Endothelial cell of umbilical vein (primary cell): Measurements from ENCODE around the gene DTD1. TPM values are rescaled to one million over a fixed set of nuclear protein-coding genes. Genes with fewer than 3 reads are reported as not detected.

Experiments
- BruUV-seq: library from RNA; stranded (reverse); fragments of 400-500 nt; replicated peaks from 2 replicates; lab custom pipeline; 2021; lab: Mats Ljungman, UMichigan
- CTCF ChIA-PET: fragments of 300-600, 350-600 bp; sonication (Branson Sonifier 250); formaldehyde crosslinking; loops from one replicate; lab custom pipeline; 2021; ENCODE audit warnings: antibody characterized with exemption, inconsistent platforms; lab: Charles Lee
- POLR2A ChIA-PET: fragments of 300-600, 350-600 bp; sonication (Branson Sonifier 250); formaldehyde crosslinking; loops from one replicate; lab custom pipeline; 2021; ENCODE audit warnings: antibody characterized with exemption, inconsistent platforms; lab: Charles Lee
- DNase-seq: peaks from one replicate; pipeline ENCODE4 v3.0.0-alpha.2; 2011; ENCODE audit warnings: low read depth, low spot score
- FAIRE-seq: peaks from 2 replicates; lab custom pipeline; 2011; peaks lifted over from hg19 to GRCh38; lab: Jason Lieb, UNC
- H2AFZ ChIP-seq: 2 replicates; pipeline ENCODE4 v1.6.0; 2012; ENCODE audit warnings: low read depth, low read length, control low read depth, inconsistent platforms
- H3K27ac ChIP-seq: 2 replicates; pipeline ENCODE4 v1.5.1; 2011; ENCODE audit warnings: low read depth, mild to moderate bottlenecking, control low read depth, low read length, moderate library complexity; ENCODE audit not compliant: insufficient read depth
- H3K27me3 ChIP-seq, 2 experiments: 2 replicates each; pipeline versions ENCODE4 v1.6.0 to v1.6.1; 2011; ENCODE audit warnings: low read length in 2 of 2, mixed read lengths in 1 of 2; ENCODE audit not compliant: control insufficient read depth in 2 of 2, insufficient read depth in 2 of 2
- H3K36me3 ChIP-seq, 2 experiments: 2 replicates in 1 of 2; 3 replicates in 1 of 2; pipeline ENCODE4 v1.5.1; 2011; ENCODE audit warnings: low read length in 2 of 2, mild to moderate bottlenecking in 1 of 2, moderate library complexity in 1 of 2; ENCODE audit not compliant: control insufficient read depth in 2 of 2, insufficient read depth in 2 of 2; ENCODE audit errors: extremely low read depth in 1 of 2
- H3K4me1 ChIP-seq: 3 replicates; pipeline ENCODE4 v1.5.1; 2011; ENCODE audit warnings: mild to moderate bottlenecking, low read length; ENCODE audit not compliant: control insufficient read depth, insufficient read depth; ENCODE audit errors: extremely low read depth
- H3K4me2 ChIP-seq: 2 replicates; pipeline ENCODE4 v1.6.1; 2011; ENCODE audit warnings: low read length, control low read depth, mixed read lengths; ENCODE audit not compliant: insufficient read depth
- H3K4me3 ChIP-seq, 3 experiments: fragments of 200-600 bp in 1 of 3; sonication (generic), shearing (Covaris generic) in 1 of 3; replicated peaks in 1 of 3; 2 replicates each; pipeline ENCODE4 v1.5.1; 2011 to 2016; ENCODE audit warnings: control low read depth in 3 of 3, low read length in 3 of 3, mild to moderate bottlenecking in 2 of 3, inconsistent platforms in 1 of 3, low read depth in 1 of 3, moderate library complexity in 1 of 3; ENCODE audit not compliant: insufficient read depth in 1 of 3
- H3K79me2 ChIP-seq: 2 replicates; pipeline ENCODE4 v1.6.0; 2012; ENCODE audit warnings: low read length, inconsistent platforms; ENCODE audit not compliant: control insufficient read depth, insufficient read depth
- H3K9ac ChIP-seq: replicated peaks from 2 replicates; pipeline ENCODE3; 2011; ENCODE audit warnings: low read length, control low read depth; ENCODE audit not compliant: insufficient read depth; ENCODE audit errors: extremely low read depth
- H3K9me1 ChIP-seq: replicated peaks from 3 replicates; pipeline ENCODE4 v1.6.0; 2011; ENCODE audit warnings: mild to moderate bottlenecking, low read length; ENCODE audit not compliant: control insufficient read depth, insufficient read depth; ENCODE audit errors: extremely low read depth
- H3K9me3 ChIP-seq: replicated peaks from 2 replicates; pipeline ENCODE4 v1.5.1; 2012; ENCODE audit warnings: low read length, inconsistent platforms; ENCODE audit not compliant: control insufficient read depth, insufficient read depth
- H4K20me1 ChIP-seq: replicated peaks from 2 replicates; pipeline ENCODE3; 2011; ENCODE audit warnings: mild to moderate bottlenecking, low read length; ENCODE audit not compliant: control insufficient read depth, insufficient read depth; ENCODE audit errors: extremely low read depth
- EZH2 ChIP-seq: IDR thresholded peaks from 2 replicates; pipeline ENCODE4 v1.6.1; 2012; ENCODE audit warnings: borderline replicate concordance, low read depth, mild to moderate bottlenecking, moderate library complexity, low read length, inconsistent platforms; ENCODE audit not compliant: severe bottlenecking
- FOS ChIP-seq: IDR thresholded peaks from 2 replicates; pipeline ENCODE4 v1.6.1; 2011; ENCODE audit warnings: mild to moderate bottlenecking, low read length, moderate library complexity, borderline replicate concordance; ENCODE audit not compliant: insufficient read depth
- GATA2 ChIP-seq: IDR thresholded peaks from 2 replicates; pipeline ENCODE4 v1.7.0; 2011; ENCODE audit warnings: low read depth, mild to moderate bottlenecking, moderate library complexity, mixed read lengths, low read length; ENCODE audit not compliant: insufficient read length, insufficient read depth
- JUN ChIP-seq: IDR thresholded peaks from 2 replicates; pipeline ENCODE4 v1.6.1; 2011; ENCODE audit warnings: borderline replicate concordance, low read depth; ENCODE audit not compliant: insufficient read length, insufficient read depth
- MYC ChIP-seq: IDR thresholded peaks from one replicate; pipeline ENCODE4 v1.6.1; 2011; ENCODE audit warnings: mild to moderate bottlenecking, low read depth, low read length
- dilution Hi-C: fragments of 300-500 bp; cut with MboI; formaldehyde crosslinking; loops from one replicate; pipeline ENCODE4 v1.15.0; 2019; ENCODE audit warnings: low sequenced_read_pairs; ENCODE audit not compliant: extremely low pct_ligation_motif_present
- intact Hi-C: fragments of 100-400 bp; cut with micrococcal nuclease; formaldehyde crosslinking; loops from one replicate; pipeline ENCODE4 v1.10.0; 2022
- polyA plus RNA-seq, 4 experiments: library from polyadenylated mRNA; depleted of rRNA in 3 of 4; stranded (reverse) in 3 of 4; unstranded in 1 of 4; fragments of >200 nt; gene quantifications; 2 replicates each; pipeline versions ENCODE4 v1.2.1 to v1.2.3, GENCODE V29; 2011 to 2012; ENCODE audit warnings: missing spikeins in 1 of 4
- total RNA-seq: library from RNA; stranded (reverse); gene quantifications from 2 replicates; pipeline ENCODE4 v1.2.3, GENCODE V29; 2021
- TF ChIP-seq, protein P1 (sequence below), 2 donors: IDR thresholded peaks; 1 replicate in 1 of 2; 2 replicates in 1 of 2; pipeline ENCODE4 v1.5.1; 2011; ENCODE audit warnings: low read length in 2 of 2, mild to moderate bottlenecking in 2 of 2, moderate library complexity in 2 of 2, control low read depth in 1 of 2, inconsistent platforms in 1 of 2, low read depth in 1 of 2; ENCODE audit not compliant: insufficient read depth in 1 of 2; ENCODE audit errors: extremely low read depth in 1 of 2
- TF ChIP-seq, protein P2 (sequence below): IDR thresholded peaks from 2 replicates; pipeline ENCODE4 v1.6.1; 2011; ENCODE audit not compliant: insufficient read depth, insufficient read length

DTD1 gene
- total and polyA plus RNA-seq, 2 donors (not counting 3 experiments of a cell fraction or from before 2014, with no cell fraction given): 48.2 to 50.8 TPM

DNA sequence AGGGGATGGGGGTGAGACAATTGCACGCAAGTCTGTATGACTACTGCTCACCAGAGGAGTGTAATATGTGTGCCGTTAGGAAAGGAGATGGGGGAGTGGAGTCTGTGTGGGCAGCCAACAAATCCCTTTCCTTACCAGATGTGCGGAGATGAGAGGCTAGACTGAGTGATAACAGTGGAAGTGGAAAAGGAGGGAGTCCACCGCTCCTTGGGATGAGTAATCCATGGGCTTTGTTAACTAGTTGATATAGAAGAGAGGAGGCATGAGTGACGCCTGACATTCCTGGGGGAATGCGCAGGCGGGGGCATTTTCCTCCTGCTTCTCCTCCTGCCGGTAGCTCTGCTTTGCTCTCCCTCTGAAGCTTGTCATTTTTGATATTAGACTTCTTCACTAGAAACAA, 34.1 kb upstream of the DTD1 start:
- no peak for DNase-seq
- Histone ChIP-seq H2AFZ (no peak overlapping the region), H3K4me3 (no peak overlapping the region), H4K20me1 (no peaks in the 10 kb centered on the region), H3K4me1 (no peaks in the 10 kb centered on the region), H3K27ac (no peak overlapping the region), H3K9ac (no peak overlapping the region), H3K4me2 (no peak overlapping the region), H3K9me3 (no peaks in the 10 kb centered on the region), H3K9me1 (no peaks in the 10 kb centered on the region), H3K27me3 (no peaks in the 10 kb centered on the region), H3K36me3 (peaks cover 2 to 11% of the 10 kb centered on the region in 2 experiments), H3K79me2 (no peaks in the 10 kb centered on the region)
- intact Hi-C loops: no loop called here
- CTCF ChIA-PET: interaction anchor here (0.9 kb wide), 1 partner anchor 13 kb away, joined by 3 read pairs; no protein-coding TSS in a partner anchor
- TF ChIP-seq, protein P1, sequence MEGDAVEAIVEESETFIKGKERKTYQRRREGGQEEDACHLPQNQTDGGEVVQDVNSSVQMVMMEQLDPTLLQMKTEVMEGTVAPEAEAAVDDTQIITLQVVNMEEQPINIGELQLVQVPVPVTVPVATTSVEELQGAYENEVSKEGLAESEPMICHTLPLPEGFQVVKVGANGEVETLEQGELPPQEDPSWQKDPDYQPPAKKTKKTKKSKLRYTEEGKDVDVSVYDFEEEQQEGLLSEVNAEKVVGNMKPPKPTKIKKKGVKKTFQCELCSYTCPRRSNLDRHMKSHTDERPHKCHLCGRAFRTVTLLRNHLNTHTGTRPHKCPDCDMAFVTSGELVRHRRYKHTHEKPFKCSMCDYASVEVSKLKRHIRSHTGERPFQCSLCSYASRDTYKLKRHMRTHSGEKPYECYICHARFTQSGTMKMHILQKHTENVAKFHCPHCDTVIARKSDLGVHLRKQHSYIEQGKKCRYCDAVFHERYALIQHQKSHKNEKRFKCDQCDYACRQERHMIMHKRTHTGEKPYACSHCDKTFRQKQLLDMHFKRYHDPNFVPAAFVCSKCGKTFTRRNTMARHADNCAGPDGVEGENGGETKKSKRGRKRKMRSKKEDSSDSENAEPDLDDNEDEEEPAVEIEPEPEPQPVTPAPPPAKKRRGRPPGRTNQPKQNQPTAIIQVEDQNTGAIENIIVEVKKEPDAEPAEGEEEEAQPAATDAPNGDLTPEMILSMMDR (IDR thresholded peaks at IDR 0.05; ENCODE audit: extremely low read depth in 1 of 2, insufficient read depth in 1 of 2, low read depth in 1 of 2, low read length in 2 of 2): no peak
- TF ChIP-seq, protein P2, sequence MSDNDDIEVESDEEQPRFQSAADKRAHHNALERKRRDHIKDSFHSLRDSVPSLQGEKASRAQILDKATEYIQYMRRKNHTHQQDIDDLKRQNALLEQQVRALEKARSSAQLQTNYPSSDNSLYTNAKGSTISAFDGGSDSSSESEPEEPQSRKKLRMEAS: no peak
- TF ChIP-seq EZH2: no peak
- no peak for TF ChIP-seq MYC
- no peak for TF ChIP-seq FOS
- no peak for TF ChIP-seq GATA2
- TF ChIP-seq JUN: no peak
- BruUV-seq: no TSS peak
- POLR2A ChIA-PET: no interaction called here
- dilution Hi-C loops: no loop called here
- FAIRE-seq: no peak
